ENCODE measurements around the gene KRTAP3-1.

DNA sequence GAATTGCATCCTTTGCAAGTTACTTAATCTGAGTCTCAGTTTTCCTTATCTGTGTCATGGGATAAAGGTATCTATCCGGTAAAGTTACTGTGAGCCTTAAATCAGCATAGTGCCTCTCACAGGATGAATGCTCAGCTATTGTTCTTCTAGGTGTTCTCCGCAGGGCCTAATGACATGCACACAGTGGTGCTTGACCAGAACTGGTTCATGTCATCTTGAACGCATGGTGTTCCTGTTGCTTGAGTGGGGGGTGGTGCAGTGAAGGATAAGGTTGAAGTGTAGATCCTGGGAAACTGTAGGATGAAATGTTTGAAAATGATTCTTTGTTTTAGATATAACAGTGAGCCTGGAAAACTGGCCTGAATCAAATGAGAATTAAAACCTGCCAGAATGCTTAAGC, 28.8 kb downstream of the KRTAP3-1 start:
- TF ChIP-seq, protein P1, sequence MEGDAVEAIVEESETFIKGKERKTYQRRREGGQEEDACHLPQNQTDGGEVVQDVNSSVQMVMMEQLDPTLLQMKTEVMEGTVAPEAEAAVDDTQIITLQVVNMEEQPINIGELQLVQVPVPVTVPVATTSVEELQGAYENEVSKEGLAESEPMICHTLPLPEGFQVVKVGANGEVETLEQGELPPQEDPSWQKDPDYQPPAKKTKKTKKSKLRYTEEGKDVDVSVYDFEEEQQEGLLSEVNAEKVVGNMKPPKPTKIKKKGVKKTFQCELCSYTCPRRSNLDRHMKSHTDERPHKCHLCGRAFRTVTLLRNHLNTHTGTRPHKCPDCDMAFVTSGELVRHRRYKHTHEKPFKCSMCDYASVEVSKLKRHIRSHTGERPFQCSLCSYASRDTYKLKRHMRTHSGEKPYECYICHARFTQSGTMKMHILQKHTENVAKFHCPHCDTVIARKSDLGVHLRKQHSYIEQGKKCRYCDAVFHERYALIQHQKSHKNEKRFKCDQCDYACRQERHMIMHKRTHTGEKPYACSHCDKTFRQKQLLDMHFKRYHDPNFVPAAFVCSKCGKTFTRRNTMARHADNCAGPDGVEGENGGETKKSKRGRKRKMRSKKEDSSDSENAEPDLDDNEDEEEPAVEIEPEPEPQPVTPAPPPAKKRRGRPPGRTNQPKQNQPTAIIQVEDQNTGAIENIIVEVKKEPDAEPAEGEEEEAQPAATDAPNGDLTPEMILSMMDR (IDR thresholded peaks at IDR 0.05), result no peak
- no peak for TF ChIP-seq POLR2A (IDR thresholded peaks at IDR 0.05)
